VCaP (cell line): ENCODE measurements around the gene RGS9BP.

Experiments used
- H3K27ac ChIP-seq: fragments of 450-650 bp; 2 replicates; pipeline ENCODE4 v1.5.1; 2017
- TF ChIP-seq, protein P1 (sequence below): fragments of 450-650 bp; conservative IDR thresholded peaks from 2 replicates; pipeline ENCODE4 v1.5.1; 2017; ENCODE audit warnings: mild to moderate bottlenecking, moderate library complexity

The RGS9BP gene

DNA sequence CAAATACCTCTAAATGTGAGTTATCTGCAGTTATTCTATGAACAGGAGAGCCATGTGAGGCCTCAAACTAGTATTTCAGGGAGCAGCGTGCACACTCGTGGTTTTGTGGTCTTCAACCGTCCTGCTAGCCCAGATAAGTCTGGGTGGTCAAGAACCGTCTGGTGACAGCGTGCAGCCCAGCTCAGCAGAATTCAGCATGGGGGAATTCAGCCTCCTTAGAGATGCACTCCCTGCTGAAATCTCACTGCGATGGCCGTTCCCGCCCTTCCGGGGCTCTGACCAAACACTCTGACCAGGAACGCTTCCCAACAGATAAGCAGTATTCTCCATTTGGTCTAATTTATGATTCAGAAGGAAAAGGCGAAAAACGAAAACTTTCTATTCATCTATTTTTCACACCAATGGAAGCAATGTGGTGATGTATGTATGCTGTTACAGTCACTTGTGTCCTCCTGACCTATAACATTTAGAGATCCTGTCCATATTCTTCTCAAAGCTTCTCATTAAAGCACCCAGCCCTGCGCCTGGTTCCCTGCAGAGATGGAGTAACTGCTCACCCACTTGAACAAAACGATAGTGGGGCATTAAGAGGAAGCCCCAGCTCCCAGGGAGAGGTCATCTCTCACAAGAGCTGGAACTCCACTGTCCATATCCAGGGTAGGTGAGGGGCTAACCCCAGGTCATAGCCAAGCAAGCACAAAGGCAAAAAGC, 3.6 kb upstream of the RGS9BP start:
- H3K27ac ChIP-seq: peak overlapping the region; percentile 72; the same call in 1 of the 2 replicates
- TF ChIP-seq, protein P1, sequence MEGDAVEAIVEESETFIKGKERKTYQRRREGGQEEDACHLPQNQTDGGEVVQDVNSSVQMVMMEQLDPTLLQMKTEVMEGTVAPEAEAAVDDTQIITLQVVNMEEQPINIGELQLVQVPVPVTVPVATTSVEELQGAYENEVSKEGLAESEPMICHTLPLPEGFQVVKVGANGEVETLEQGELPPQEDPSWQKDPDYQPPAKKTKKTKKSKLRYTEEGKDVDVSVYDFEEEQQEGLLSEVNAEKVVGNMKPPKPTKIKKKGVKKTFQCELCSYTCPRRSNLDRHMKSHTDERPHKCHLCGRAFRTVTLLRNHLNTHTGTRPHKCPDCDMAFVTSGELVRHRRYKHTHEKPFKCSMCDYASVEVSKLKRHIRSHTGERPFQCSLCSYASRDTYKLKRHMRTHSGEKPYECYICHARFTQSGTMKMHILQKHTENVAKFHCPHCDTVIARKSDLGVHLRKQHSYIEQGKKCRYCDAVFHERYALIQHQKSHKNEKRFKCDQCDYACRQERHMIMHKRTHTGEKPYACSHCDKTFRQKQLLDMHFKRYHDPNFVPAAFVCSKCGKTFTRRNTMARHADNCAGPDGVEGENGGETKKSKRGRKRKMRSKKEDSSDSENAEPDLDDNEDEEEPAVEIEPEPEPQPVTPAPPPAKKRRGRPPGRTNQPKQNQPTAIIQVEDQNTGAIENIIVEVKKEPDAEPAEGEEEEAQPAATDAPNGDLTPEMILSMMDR: no peak

DNA sequence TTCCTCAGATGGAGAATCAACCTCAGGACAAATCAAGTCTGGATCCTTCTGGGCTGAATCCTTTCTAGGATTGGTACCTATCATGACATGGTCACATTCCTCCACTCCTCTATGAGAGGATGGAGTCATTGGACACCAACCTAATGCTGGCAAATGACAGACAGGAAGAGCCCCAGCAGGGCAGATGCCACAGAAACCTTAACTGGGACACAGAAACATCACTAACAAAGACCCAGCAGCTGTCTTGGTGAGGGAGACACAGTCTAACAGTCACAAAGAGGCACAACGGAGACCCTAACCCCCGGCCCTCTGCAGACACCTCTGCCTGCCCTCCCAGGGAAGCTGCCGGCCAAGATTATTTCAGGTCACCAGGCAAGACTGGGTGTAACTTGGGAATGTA, 2.8 kb upstream of the RGS9BP start:
- H3K27ac ChIP-seq: peak overlapping the region; percentile 92; the same call in 1 of the 2 replicates
- TF ChIP-seq, protein P1: no peak

- peak overlapping the region; percentile 92 for H3K27ac ChIP-seq
Observed at GRCh38 chr19:32673573-32673972, 2.1 kb upstream of the RGS9BP start.

GRCh38 chr19:32674153-32674930, 1.3 kb upstream of the RGS9BP start:
- peak overlapping the region; percentile 92 for H3K27ac ChIP-seq
- TF ChIP-seq, protein P1: 0 out of 2 replicates have a peak, but pooled peaks have one; percentile 12

More at GRCh38 chr19:32673573-32673972, 2.1 kb upstream of the RGS9BP start:
- TF ChIP-seq, protein P1: no peak

DNA sequence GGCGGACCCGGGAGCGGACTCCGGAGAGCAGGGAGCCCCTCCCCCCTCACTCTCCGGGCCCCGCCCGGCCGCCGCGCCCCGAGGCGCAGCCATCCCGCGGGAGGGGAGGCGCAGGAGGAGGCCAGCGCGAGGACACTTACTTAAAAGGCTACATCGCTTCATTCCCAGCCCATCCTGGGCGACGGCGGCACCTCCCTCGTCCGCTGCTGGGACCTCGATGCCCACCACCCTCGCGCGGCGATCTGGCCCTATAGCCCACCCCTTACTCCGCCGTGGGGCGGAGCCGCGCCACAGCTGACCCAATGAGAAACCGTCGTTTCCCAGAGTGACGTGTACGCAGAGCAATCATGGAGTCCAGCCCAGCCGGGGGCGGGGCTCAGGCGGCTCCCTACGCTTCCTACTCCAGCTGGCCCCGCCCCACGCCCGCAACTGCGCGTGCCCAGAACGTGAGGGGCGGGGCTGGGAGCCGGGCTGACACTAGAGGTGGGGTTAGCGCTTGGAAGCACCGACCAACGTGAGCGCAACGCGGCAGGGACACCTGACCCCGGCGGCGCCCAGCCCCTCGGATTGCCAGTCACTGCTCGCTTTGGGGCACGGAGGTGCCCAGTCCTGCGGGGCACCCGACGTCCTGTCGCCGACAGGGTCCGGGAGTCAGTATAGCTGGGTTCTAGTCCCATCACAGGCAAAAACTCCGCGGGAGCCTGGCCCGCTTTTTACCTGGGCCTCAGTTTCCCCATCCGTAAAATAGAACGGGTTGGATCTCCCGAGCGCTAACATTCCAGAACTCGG, 523 bp upstream of the RGS9BP start, which contains the start of gene ANKRD27:
TSS of gene ANKRD27 (minus strand) at position 250 of the 789 bp plus-strand sequence. CDS start 16,165 bp downstream, outside the sequence.
- TF ChIP-seq, protein P1: no peak
- peak within 1 kb of the TSS; percentile 92 for H3K27ac ChIP-seq

DNA sequence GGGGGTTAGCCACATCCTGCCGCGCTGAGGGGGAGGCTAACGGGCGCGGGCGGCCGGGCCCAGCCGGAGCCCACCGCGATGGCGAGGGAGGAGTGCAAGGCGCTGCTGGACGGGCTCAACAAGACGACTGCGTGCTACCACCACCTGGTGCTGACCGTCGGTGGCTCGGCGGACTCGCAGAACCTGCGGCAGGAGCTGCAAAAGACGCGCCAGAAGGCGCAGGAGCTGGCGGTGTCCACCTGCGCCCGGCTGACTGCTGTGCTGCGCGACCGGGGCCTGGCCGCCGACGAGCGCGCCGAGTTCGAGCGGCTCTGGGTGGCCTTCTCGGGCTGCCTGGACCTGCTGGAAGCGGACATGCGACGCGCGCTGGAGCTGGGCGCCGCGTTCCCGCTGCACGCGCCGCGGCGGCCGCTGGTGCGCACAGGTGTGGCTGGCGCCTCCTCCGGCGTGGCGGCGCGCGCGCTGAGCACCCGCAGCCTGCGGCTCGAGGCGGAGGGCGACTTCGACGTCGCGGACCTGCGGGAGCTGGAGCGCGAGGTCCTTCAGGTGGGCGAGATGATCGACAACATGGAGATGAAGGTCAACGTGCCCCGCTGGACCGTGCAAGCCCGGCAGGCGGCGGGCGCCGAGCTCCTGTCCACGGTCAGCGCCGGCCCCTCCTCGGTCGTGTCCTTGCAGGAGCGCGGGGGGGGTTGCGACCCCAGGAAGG, 692 bp downstream of the RGS9BP start:
- TF ChIP-seq, protein P1: no peak; the same call in 1 of the 2 replicates
- peak overlapping the region; percentile 92 for H3K27ac ChIP-seq
